Peyer's patch (tissue), 4 donors: ENCODE data around the gene MIR17HG.

Experiments used
- CTCF ChIP-seq, 6 experiments: fragments of 450-650 bp in 4 of 6; fragments of 200-600 bp in 2 of 6; sonication (generic) in 1 of 6; IDR thresholded peaks; one replicate each; pipeline ENCODE4 v1.5.1; 2017 to 2019; ENCODE audit warnings: antibody characterized with exemption in 6 of 6, mild to moderate bottlenecking in 3 of 6, moderate library complexity in 1 of 6
- POLR2A ChIP-seq, 2 donors: fragments of 450-650 bp; IDR thresholded peaks; one replicate each; pipeline ENCODE4 v1.5.1; 2017; ENCODE audit warnings: antibody characterized with exemption in 2 of 2, mild to moderate bottlenecking in 2 of 2, moderate library complexity in 2 of 2

GRCh38 chr13:91399189-91400062 is 51.9 kb downstream of the MIR17HG start:
- TF ChIP-seq CTCF (IDR thresholded peaks at IDR 0.05) (no peak), POLR2A (IDR thresholded peaks at IDR 0.05) (no peak)
